ENCODE results near the gene OSBPL3. TPM values are rescaled to one million over a fixed set of nuclear protein-coding genes. Genes with fewer than 3 reads are reported as not detected.

OSBPL3 gene
- total RNA-seq, 1 experiment from 2014 or later: 9.2 TPM

DNA sequence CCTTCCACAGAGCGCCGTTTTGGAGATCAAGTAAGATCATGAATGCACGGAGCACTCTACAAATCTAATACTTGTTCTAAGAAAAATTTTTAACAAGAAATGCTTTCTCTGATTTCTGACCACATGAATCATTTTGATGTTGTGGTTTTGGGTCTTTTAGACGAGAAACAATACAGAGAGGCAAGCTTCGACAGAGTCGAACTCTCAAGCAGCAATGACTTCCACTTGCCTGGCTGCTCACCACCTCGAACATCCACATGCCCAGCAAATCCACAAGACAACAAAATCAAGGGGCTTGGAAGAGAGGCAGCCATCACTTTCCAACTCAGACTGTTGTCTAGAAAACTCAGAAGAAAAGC, 153.3 kb downstream of the OSBPL3 start:
- intact Hi-C loops (cut with micrococcal nuclease; ENCODE audit: unreplicated experiment) (no loop called here), in situ Hi-C loops (cut with HindIII; ENCODE audit: low pct_unique_long_range_greater_than_20kb, low sequenced_read_pairs) (no loop called here)
- no peak for ATAC-seq
- no peaks in the 10 kb centered on the region for H3K9me3 ChIP-seq (ENCODE audit: control insufficient read depth, insufficient read depth, low read depth, low read length)
- H3K4me3 ChIP-seq (ENCODE audit: low read depth in 2 of 2, low read length in 2 of 2): no peak overlapping the region
- no peak for TF ChIP-seq TCF7L2 (IDR thresholded peaks at IDR 0.05; ENCODE audit: low read depth, low read length)
- no peak for TF ChIP-seq POLR2AphosphoS5 (IDR thresholded peaks at IDR 0.05; ENCODE audit: low read depth, low read length)
- TF ChIP-seq, protein P1, sequence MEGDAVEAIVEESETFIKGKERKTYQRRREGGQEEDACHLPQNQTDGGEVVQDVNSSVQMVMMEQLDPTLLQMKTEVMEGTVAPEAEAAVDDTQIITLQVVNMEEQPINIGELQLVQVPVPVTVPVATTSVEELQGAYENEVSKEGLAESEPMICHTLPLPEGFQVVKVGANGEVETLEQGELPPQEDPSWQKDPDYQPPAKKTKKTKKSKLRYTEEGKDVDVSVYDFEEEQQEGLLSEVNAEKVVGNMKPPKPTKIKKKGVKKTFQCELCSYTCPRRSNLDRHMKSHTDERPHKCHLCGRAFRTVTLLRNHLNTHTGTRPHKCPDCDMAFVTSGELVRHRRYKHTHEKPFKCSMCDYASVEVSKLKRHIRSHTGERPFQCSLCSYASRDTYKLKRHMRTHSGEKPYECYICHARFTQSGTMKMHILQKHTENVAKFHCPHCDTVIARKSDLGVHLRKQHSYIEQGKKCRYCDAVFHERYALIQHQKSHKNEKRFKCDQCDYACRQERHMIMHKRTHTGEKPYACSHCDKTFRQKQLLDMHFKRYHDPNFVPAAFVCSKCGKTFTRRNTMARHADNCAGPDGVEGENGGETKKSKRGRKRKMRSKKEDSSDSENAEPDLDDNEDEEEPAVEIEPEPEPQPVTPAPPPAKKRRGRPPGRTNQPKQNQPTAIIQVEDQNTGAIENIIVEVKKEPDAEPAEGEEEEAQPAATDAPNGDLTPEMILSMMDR (IDR thresholded peaks at IDR 0.05): no peak
- TF ChIP-seq, protein P2, sequence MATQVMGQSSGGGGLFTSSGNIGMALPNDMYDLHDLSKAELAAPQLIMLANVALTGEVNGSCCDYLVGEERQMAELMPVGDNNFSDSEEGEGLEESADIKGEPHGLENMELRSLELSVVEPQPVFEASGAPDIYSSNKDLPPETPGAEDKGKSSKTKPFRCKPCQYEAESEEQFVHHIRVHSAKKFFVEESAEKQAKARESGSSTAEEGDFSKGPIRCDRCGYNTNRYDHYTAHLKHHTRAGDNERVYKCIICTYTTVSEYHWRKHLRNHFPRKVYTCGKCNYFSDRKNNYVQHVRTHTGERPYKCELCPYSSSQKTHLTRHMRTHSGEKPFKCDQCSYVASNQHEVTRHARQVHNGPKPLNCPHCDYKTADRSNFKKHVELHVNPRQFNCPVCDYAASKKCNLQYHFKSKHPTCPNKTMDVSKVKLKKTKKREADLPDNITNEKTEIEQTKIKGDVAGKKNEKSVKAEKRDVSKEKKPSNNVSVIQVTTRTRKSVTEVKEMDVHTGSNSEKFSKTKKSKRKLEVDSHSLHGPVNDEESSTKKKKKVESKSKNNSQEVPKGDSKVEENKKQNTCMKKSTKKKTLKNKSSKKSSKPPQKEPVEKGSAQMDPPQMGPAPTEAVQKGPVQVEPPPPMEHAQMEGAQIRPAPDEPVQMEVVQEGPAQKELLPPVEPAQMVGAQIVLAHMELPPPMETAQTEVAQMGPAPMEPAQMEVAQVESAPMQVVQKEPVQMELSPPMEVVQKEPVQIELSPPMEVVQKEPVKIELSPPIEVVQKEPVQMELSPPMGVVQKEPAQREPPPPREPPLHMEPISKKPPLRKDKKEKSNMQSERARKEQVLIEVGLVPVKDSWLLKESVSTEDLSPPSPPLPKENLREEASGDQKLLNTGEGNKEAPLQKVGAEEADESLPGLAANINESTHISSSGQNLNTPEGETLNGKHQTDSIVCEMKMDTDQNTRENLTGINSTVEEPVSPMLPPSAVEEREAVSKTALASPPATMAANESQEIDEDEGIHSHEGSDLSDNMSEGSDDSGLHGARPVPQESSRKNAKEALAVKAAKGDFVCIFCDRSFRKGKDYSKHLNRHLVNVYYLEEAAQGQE (IDR thresholded peaks at IDR 0.05; ENCODE audit: insufficient read depth in 1 of 2, low read depth in 2 of 2, low read length in 1 of 2): no peak
- no peak for TF ChIP-seq SIN3A (IDR thresholded peaks at IDR 0.05; ENCODE audit: borderline replicate concordance, insufficient read depth, low read depth, low read length)
- BruUV-seq (replicated peaks): no TSS peak
- POLR2A ChIA-PET: interaction anchor here (0.6 kb wide), 1 partner anchor 298 kb away, joined by 3 read pairs; no protein-coding TSS in a partner anchor
- no peak for DNase-seq (ENCODE audit: low read depth, low spot score)
- H3K27ac ChIP-seq (ENCODE audit: low read length): no peak overlapping the region
- H3K4me1 ChIP-seq (ENCODE audit: control insufficient read depth, insufficient read depth, low read length): no peaks in the 10 kb centered on the region
- no peaks in the 10 kb centered on the region for H3K36me3 ChIP-seq (ENCODE audit: control insufficient read depth, insufficient read depth, low read length)
- CTCF ChIA-PET: no interaction called here
- H3K27me3 ChIP-seq (ENCODE audit: control insufficient read depth, insufficient read depth, low read length): no peaks in the 10 kb centered on the region

DNA sequence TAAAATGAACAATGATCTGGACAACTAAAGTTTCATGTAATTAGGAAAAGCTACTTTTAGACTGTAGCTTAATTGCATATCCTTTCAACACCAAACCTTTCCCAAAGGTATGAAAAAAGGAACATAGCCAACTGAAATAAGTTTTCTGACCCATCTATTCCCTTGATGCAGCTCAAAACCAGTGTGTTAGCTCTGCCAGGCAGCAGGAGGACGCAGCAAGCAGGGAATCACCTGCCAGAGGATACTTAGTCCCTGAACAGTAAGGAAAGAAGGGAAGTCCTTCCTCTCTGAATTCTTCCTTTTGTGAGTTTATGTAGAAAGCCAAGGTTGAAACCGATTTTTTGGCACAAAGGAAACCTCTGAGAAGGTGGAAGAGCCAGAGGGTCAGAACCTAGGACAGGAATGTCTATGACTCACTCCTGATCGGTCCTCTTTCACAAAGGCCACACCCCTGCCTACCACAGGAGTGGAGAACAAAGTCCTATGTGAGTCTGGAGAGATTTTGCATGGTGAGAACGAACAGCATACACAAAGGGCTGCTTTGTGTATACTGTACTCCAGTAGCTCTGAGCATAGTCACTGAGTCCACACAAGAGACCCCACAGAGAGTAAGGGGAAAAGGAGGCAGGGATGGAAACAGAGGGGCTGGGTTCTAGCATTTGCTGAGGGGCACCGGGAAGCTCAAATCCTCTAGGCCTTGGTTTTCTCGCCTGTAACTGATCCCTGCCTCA, 153.9 kb downstream of the OSBPL3 start:
- no peaks in the 10 kb centered on the region for H3K9me3 ChIP-seq (ENCODE audit: control insufficient read depth, insufficient read depth, low read depth, low read length)
- intact Hi-C loops (cut with micrococcal nuclease; ENCODE audit: unreplicated experiment) (no loop called here), in situ Hi-C loops (cut with HindIII; ENCODE audit: low pct_unique_long_range_greater_than_20kb, low sequenced_read_pairs) (no loop called here)
- no peak for DNase-seq (ENCODE audit: low read depth, low spot score)
- H3K4me1 ChIP-seq (ENCODE audit: control insufficient read depth, insufficient read depth, low read length): no peaks in the 10 kb centered on the region
- BruUV-seq (replicated peaks): no TSS peak
- no peak for ATAC-seq
- H3K36me3 ChIP-seq (ENCODE audit: control insufficient read depth, insufficient read depth, low read length): no peaks in the 10 kb centered on the region
- no peak overlapping the region for H3K27ac ChIP-seq (ENCODE audit: low read length)
- H3K27me3 ChIP-seq (ENCODE audit: control insufficient read depth, insufficient read depth, low read length): no peaks in the 10 kb centered on the region
- H3K4me3 ChIP-seq (ENCODE audit: low read depth in 2 of 2, low read length in 2 of 2): no peak overlapping the region
- CTCF ChIA-PET: no interaction called here
- TF ChIP-seq SIN3A (IDR thresholded peaks at IDR 0.05; ENCODE audit: borderline replicate concordance, insufficient read depth, low read depth, low read length) (no peak), POLR2AphosphoS5 (IDR thresholded peaks at IDR 0.05; ENCODE audit: low read depth, low read length) (no peak), TCF7L2 (IDR thresholded peaks at IDR 0.05; ENCODE audit: low read depth, low read length) (no peak)
- TF ChIP-seq, protein P2 (IDR thresholded peaks at IDR 0.05; ENCODE audit: insufficient read depth in 1 of 2, low read depth in 2 of 2, low read length in 1 of 2): no peak
- TF ChIP-seq, protein P1 (IDR thresholded peaks at IDR 0.05): no peak
- POLR2A ChIA-PET: interaction anchor here (0.6 kb wide), 1 partner anchor 299 kb away, joined by 3 read pairs; no protein-coding TSS in a partner anchor

All from Panc1 (cell line).